CD8-positive, alpha-beta memory T cell (primary cell): ENCODE data around the gene IQSEC2. TPM values are rescaled to one million over a fixed set of nuclear protein-coding genes. Genes with fewer than 3 reads are reported as not detected.

Experiments used
- CTCF ChIA-PET: fragments of 350-600 bp; sonication (Branson Sonifier 250); formaldehyde crosslinking; loops from one replicate; lab custom pipeline; 2021; ENCODE audit warnings: antibody characterized with exemption; lab: Charles Lee
- POLR2A ChIA-PET: fragments of 350-600 bp; sonication (Branson Sonifier 250); formaldehyde crosslinking; loops from one replicate; lab custom pipeline; 2021; ENCODE audit warnings: antibody characterized with exemption; lab: Charles Lee
- DNase-seq, 5 donors: peaks; one replicate each; pipeline versions ENCODE4 v3.0.0 to v3.0.0-alpha.2; 2020 to 2022; ENCODE audit warnings: mixed read lengths in 1 of 5
- H3K27ac ChIP-seq: one replicate; pipeline ENCODE4 v1.7.0; 2013; ENCODE audit warnings: low read depth, mild to moderate bottlenecking, low read length, moderate library complexity
- H3K27me3 ChIP-seq: 2 replicates; pipeline ENCODE4 v1.7.0; 2013; ENCODE audit warnings: low read length, mild to moderate bottlenecking; ENCODE audit not compliant: insufficient read depth, poor library complexity, severe bottlenecking
- H3K36me3 ChIP-seq: 2 replicates; pipeline ENCODE4 v1.7.0; 2013; ENCODE audit warnings: mild to moderate bottlenecking, low read length, moderate library complexity; ENCODE audit not compliant: insufficient read depth
- H3K4me1 ChIP-seq: 2 replicates; pipeline ENCODE4 v1.7.0; 2013; ENCODE audit warnings: mild to moderate bottlenecking, low read length, moderate library complexity; ENCODE audit not compliant: insufficient read depth
- H3K4me3 ChIP-seq: 2 replicates; pipeline ENCODE4 v1.7.0; 2013; ENCODE audit warnings: mild to moderate bottlenecking, low read length
- H3K9me3 ChIP-seq: 2 replicates; pipeline ENCODE4 v1.7.0; 2013; ENCODE audit warnings: mild to moderate bottlenecking, low read length
- H3K27ac Mint-ChIP-seq, 8 donors: one replicate each; pipeline ENCODE4 v1.8.0; 2020 to 2021; ENCODE audit warnings: mixed read lengths in 8 of 8, mild to moderate bottlenecking in 6 of 8, inconsistent platforms in 3 of 8, moderate library complexity in 3 of 8
- H3K27me3 Mint-ChIP-seq, 2 donors: one replicate each; pipeline ENCODE4 v1.8.0; 2020 to 2021; ENCODE audit warnings: mixed read lengths in 2 of 2, mild to moderate bottlenecking in 1 of 2, moderate library complexity in 1 of 2
- H3K36me3 Mint-ChIP-seq, 3 donors: one replicate each; pipeline ENCODE4 v1.8.0; 2020 to 2021; ENCODE audit warnings: mixed read lengths in 3 of 3, inconsistent platforms in 1 of 3, mild to moderate bottlenecking in 1 of 3
- H3K4me1 Mint-ChIP-seq, 3 donors: one replicate each; pipeline ENCODE4 v1.8.0; 2020 to 2021; ENCODE audit warnings: mixed read lengths in 3 of 3, inconsistent platforms in 1 of 3, mild to moderate bottlenecking in 1 of 3
- H3K4me3 Mint-ChIP-seq, 7 donors: one replicate each; pipeline ENCODE4 v1.8.0; 2020 to 2021; ENCODE audit warnings: mixed read lengths in 7 of 7, mild to moderate bottlenecking in 6 of 7, moderate library complexity in 4 of 7, inconsistent platforms in 2 of 7
- H3K9me3 Mint-ChIP-seq, 5 donors: one replicate each; pipeline ENCODE4 v1.8.0; 2020 to 2022; ENCODE audit warnings: mixed read lengths in 5 of 5, mild to moderate bottlenecking in 3 of 5, moderate library complexity in 2 of 5, inconsistent platforms in 1 of 5
- polyA plus RNA-seq: library from polyadenylated mRNA; unstranded; fragments of 300-500 nt; fragmentation: Illumina TruSeq; gene quantifications from one replicate; pipeline ENCODE4 v1.2.3, GENCODE V29; 2021
- total RNA-seq, 2 experiments: library from RNA; stranded (reverse); gene quantifications; one replicate each; pipeline ENCODE4 v1.2.3, GENCODE V29; 2021

IQSEC2 gene
- total and polyA plus RNA-seq, 3 experiments from 2014 or later: 0.29 to 0.96 (median 0.35) TPM

- Mint-ChIP-seq H3K4me3 (peak overlapping the region in 5 of 7 donors; percentile 32 to 89 (median 37)), H3K4me1 (peaks cover 22 to 25% (median 24%) of the 10 kb centered on the region in 3 donors), H3K27ac (no peak overlapping the region), H3K27me3 (peaks cover 42 to 43% of the 10 kb centered on the region in 2 donors), H3K9me3 (no peaks in the 10 kb centered on the region), H3K36me3 (no peaks in the 10 kb centered on the region)
- Histone ChIP-seq H3K4me3 (peak overlapping the region; percentile 39), H3K36me3 (no peaks in the 10 kb centered on the region), H3K27ac (no peak overlapping the region), H3K4me1 (peaks cover 10% of the 10 kb centered on the region), H3K9me3 (no peaks in the 10 kb centered on the region), H3K27me3 (peaks cover 18% of the 10 kb centered on the region)
- CTCF ChIA-PET: interaction anchor here (0.6 to 1.8 kb wide), 2 partner anchors 126 to 161 kb away, joined by 3 to 10 read pairs; no protein-coding TSS in a partner anchor
- DNase-seq: peak in 4 of 5 donors; percentile 1 to 48 (median 16)
- POLR2A ChIA-PET: interaction anchor here (1.1 kb wide), 1 partner anchor 33 kb away, joined by 3 read pairs; no protein-coding TSS in a partner anchor
These were observed 39.3 kb upstream of the IQSEC2 start for GRCh38 chrX:53320543-53321229.

GRCh38 chrX:53319614-53320542 lies 38.5 kb upstream of the IQSEC2 start:
- peaks cover 22 to 25% (median 24%) of the 10 kb centered on the region in 3 donors for H3K4me1 Mint-ChIP-seq
- peaks cover 37 to 40% of the 10 kb centered on the region in 2 donors for H3K27me3 Mint-ChIP-seq
- no peaks in the 10 kb centered on the region for H3K9me3 Mint-ChIP-seq
- CTCF ChIA-PET: interaction anchor here (0.6 to 3.2 kb wide), 5 partner anchors 117 to 163 kb away, joined by 3 to 12 read pairs (median 7); no protein-coding TSS in a partner anchor
- POLR2A ChIA-PET: interaction anchor here (1.1 kb wide), 2 partner anchors 32 to 103 kb away, joined by 3 to 4 read pairs; partner anchors contain the start of genes RIBC1 and SMC1A
- Histone ChIP-seq H3K4me3 (peak overlapping the region; percentile 39), H3K27ac (no peak overlapping the region), H3K4me1 (peaks cover 10% of the 10 kb centered on the region), H3K36me3 (no peaks in the 10 kb centered on the region), H3K9me3 (no peaks in the 10 kb centered on the region), H3K27me3 (peaks cover 18% of the 10 kb centered on the region)
- H3K4me3 Mint-ChIP-seq: peak overlapping the region; percentile 79 to 89 (median 81)
- no peak for DNase-seq
- peak overlapping the region in 5 of 8 donors; percentile 25 to 86 (median 41) for H3K27ac Mint-ChIP-seq
- H3K36me3 Mint-ChIP-seq: no peaks in the 10 kb centered on the region

GRCh38 chrX:53318766-53319353 lies 37.5 kb upstream of the IQSEC2 start:
- H3K27ac Mint-ChIP-seq: no peak overlapping the region
- CTCF ChIA-PET: interaction anchor here (0.9 to 3.2 kb wide), 6 partner anchors 13 to 164 kb away, joined by 4 to 12 read pairs (median 5); no protein-coding TSS in a partner anchor
- DNase-seq: no peak
- Histone ChIP-seq H3K9me3 (no peaks in the 10 kb centered on the region), H3K36me3 (no peaks in the 10 kb centered on the region), H3K27me3 (peaks cover 18% of the 10 kb centered on the region), H3K4me1 (peaks cover 10% of the 10 kb centered on the region), H3K27ac (no peak overlapping the region), H3K4me3 (no peak overlapping the region)
- H3K27me3 Mint-ChIP-seq: peaks cover 34 to 37% of the 10 kb centered on the region in 2 donors
- POLR2A ChIA-PET: interaction anchor here (1.1 kb wide), 1 partner anchor 104 kb away, joined by 4 read pairs; the partner anchor contains the start of genes RIBC1 and SMC1A
- H3K4me1 Mint-ChIP-seq: peaks cover 22 to 25% (median 24%) of the 10 kb centered on the region in 3 donors
- peak overlapping the region in 4 of 7 donors; percentile 42 to 86 (median 82) for H3K4me3 Mint-ChIP-seq
- H3K9me3 Mint-ChIP-seq: no peaks in the 10 kb centered on the region
- no peaks in the 10 kb centered on the region for H3K36me3 Mint-ChIP-seq

GRCh38 chrX:53317365-53318069 lies 36.1 kb upstream of the IQSEC2 start:
- DNase-seq: peak; percentile 49 to 77 (median 68)
- Mint-ChIP-seq H3K4me3 (peak overlapping the region in 2 of 7 donors; percentile 51 to 73), H3K4me1 (peaks cover 22 to 25% (median 24%) of the 10 kb centered on the region in 3 donors), H3K36me3 (no peaks in the 10 kb centered on the region), H3K27ac (no peak overlapping the region), H3K9me3 (no peaks in the 10 kb centered on the region), H3K27me3 (peaks cover 30 to 32% of the 10 kb centered on the region in 2 donors)
- Histone ChIP-seq H3K4me1 (peaks cover 10% of the 10 kb centered on the region), H3K9me3 (no peaks in the 10 kb centered on the region), H3K27me3 (peaks cover 18% of the 10 kb centered on the region), H3K4me3 (no peak overlapping the region), H3K36me3 (no peaks in the 10 kb centered on the region), H3K27ac (no peak overlapping the region)
- POLR2A ChIA-PET: interaction anchor here (0.6 kb wide), 1 partner anchor 77 kb away, joined by 5 read pairs; no protein-coding TSS in a partner anchor
- CTCF ChIA-PET: interaction anchor here (0.8 to 3.2 kb wide), 16 partner anchors 9 to 165 kb away, joined by 3 to 12 read pairs (median 4); partner anchors contain the start of gene IQSEC2

GRCh38 chrX:53316860-53317237 lies 35.5 kb upstream of the IQSEC2 start:
- DNase-seq: no peak
- peaks cover 24 to 28% of the 10 kb centered on the region in 2 donors for H3K27me3 Mint-ChIP-seq
- Histone ChIP-seq H3K27ac (no peak overlapping the region), H3K36me3 (no peaks in the 10 kb centered on the region), H3K27me3 (peaks cover 17% of the 10 kb centered on the region), H3K4me1 (peaks cover 10% of the 10 kb centered on the region), H3K4me3 (no peak overlapping the region), H3K9me3 (no peaks in the 10 kb centered on the region)
- CTCF ChIA-PET: interaction anchor here (0.8 to 3.2 kb wide), 10 partner anchors 10 to 165 kb away, joined by 3 to 12 read pairs (median 5); partner anchors contain the start of gene IQSEC2
- H3K27ac Mint-ChIP-seq: no peak overlapping the region
- H3K9me3 Mint-ChIP-seq: no peaks in the 10 kb centered on the region
- H3K4me3 Mint-ChIP-seq: peak overlapping the region in 2 of 7 donors; percentile 41 to 73
- peaks cover 18 to 20% (median 19%) of the 10 kb centered on the region in 3 donors for H3K4me1 Mint-ChIP-seq
- H3K36me3 Mint-ChIP-seq: no peaks in the 10 kb centered on the region
- POLR2A ChIA-PET: no interaction called here

GRCh38 chrX:53316111-53316859 lies 34.9 kb upstream of the IQSEC2 start:
- Histone ChIP-seq H3K27me3 (peaks cover 14% of the 10 kb centered on the region), H3K36me3 (no peaks in the 10 kb centered on the region), H3K9me3 (no peaks in the 10 kb centered on the region), H3K4me3 (no peak overlapping the region), H3K27ac (no peak overlapping the region), H3K4me1 (peaks cover 10% of the 10 kb centered on the region)
- no peak overlapping the region for H3K27ac Mint-ChIP-seq
- POLR2A ChIA-PET: no interaction called here
- peaks cover 14 to 15% (median 15%) of the 10 kb centered on the region in 3 donors for H3K4me1 Mint-ChIP-seq
- peak overlapping the region in 1 of 7 donors; percentile 41 for H3K4me3 Mint-ChIP-seq
- H3K9me3 Mint-ChIP-seq: no peaks in the 10 kb centered on the region
- CTCF ChIA-PET: interaction anchor here (0.8 to 3.2 kb wide), 7 partner anchors 29 to 166 kb away, joined by 3 to 12 read pairs (median 6); no protein-coding TSS in a partner anchor
- no peaks in the 10 kb centered on the region for H3K36me3 Mint-ChIP-seq
- no peak for DNase-seq
- peaks cover 20 to 24% of the 10 kb centered on the region in 2 donors for H3K27me3 Mint-ChIP-seq
